GM21367 (cell line): Measurements from ENCODE around the gene PTPRE.
"Not testable (repeated sequence)": the region's sequence is repeated elsewhere in the genome, so short reads cannot be mapped to it uniquely, and the experiment has no call there.

Source experiments
- ATAC-seq: cut with Tn5 transposase; IDR thresholded peaks from one replicate; pipeline ENCODE4 v1.9.1; 2021; ENCODE audit not compliant: unreplicated experiment

PTPRE gene

GRCh38 chr10:127976701-127977356 lies 69.9 kb downstream of the PTPRE start:
- ATAC-seq, result no peak

- ATAC-seq, result no peak
Measured at GRCh38 chr10:127977357-127978009, 70.6 kb downstream of the PTPRE start.

GRCh38 chr10:127978481-127978880 lies 71.6 kb downstream of the PTPRE start:
- ATAC-seq, result no peak

GRCh38 chr10:127979045-127979444 lies 72.1 kb downstream of the PTPRE start:
- ATAC-seq, result no peak

GRCh38 chr10:127979566-127979965 lies 72.7 kb downstream of the PTPRE start:
- no peak for ATAC-seq

- ATAC-seq, result no peak
Measured at GRCh38 chr10:127980898-127981297, 74.0 kb downstream of the PTPRE start.

GRCh38 chr10:127982601-127983000 lies 75.7 kb downstream of the PTPRE start:
- ATAC-seq, result no peak

- ATAC-seq, result no peak
Measured at GRCh38 chr10:127983344-127984100, 76.6 kb downstream of the PTPRE start.

- ATAC-seq, result no peak
Measured at GRCh38 chr10:127984945-127985344, 78.0 kb downstream of the PTPRE start.

GRCh38 chr10:127986531-127987466 lies 79.9 kb downstream of the PTPRE start:
- ATAC-seq, result no peak

- no peak for ATAC-seq
Measured at GRCh38 chr10:127987467-127988380, 80.8 kb downstream of the PTPRE start.

- ATAC-seq, result no peak
Measured at GRCh38 chr10:127989481-127990012, 82.6 kb downstream of the PTPRE start.

- not testable (repeated sequence) for ATAC-seq
Measured at GRCh38 chr10:127990132-127990788, 83.4 kb downstream of the PTPRE start.

- no peak for ATAC-seq
Measured at GRCh38 chr10:127990846-127991542, 84.1 kb downstream of the PTPRE start.

GRCh38 chr10:127991543-127992255 lies 84.8 kb downstream of the PTPRE start:
- ATAC-seq, result no peak

GRCh38 chr10:127992376-127992775 lies 85.5 kb downstream of the PTPRE start:
- no peak for ATAC-seq

GRCh38 chr10:127993056-127993690 lies 86.3 kb downstream of the PTPRE start:
- ATAC-seq, result no peak
